H1 (cell line): ENCODE measurements around the gene CCDC192. TPM values are rescaled to one million over a fixed set of nuclear protein-coding genes. Genes with fewer than 3 reads are reported as not detected.

Experiments used
- KDM1A ChIP-seq: fragments of 200-600, 300-600 bp; sonication (generic); IDR thresholded peaks from 2 replicates; pipeline ENCODE4 v1.7.1; 2016; ENCODE audit warnings: mild to moderate bottlenecking, low read length, borderline replicate concordance
- POU5F1 ChIP-seq: IDR thresholded peaks from 2 replicates; pipeline ENCODE4 v1.6.1; 2011; ENCODE audit warnings: low read depth, mild to moderate bottlenecking, low read length, moderate library complexity
- SAP30 ChIP-seq: fragments of 300-600 bp; sonication (generic); IDR thresholded peaks from 2 replicates; pipeline ENCODE4 v1.7.1; 2012; ENCODE audit warnings: low read length, moderate library complexity, mild to moderate bottlenecking, inconsistent platforms; ENCODE audit not compliant: insufficient read depth, insufficient replicate concordance
- SIRT6 ChIP-seq: IDR thresholded peaks from one replicate; pipeline ENCODE4 v1.7.1; 2012; ENCODE audit warnings: low read length, inconsistent platforms
- SRF ChIP-seq: IDR thresholded peaks from 2 replicates; pipeline ENCODE4 v1.6.1; 2011; ENCODE audit warnings: mild to moderate bottlenecking, low read depth, low read length, moderate library complexity
- polyA plus RNA-seq, 7 experiments: library from polyadenylated mRNA; depleted of rRNA in 3 of 7; stranded (reverse) in 5 of 7; unstranded in 2 of 7; fragments of >200 nt in 5 of 7; fragments of 200-250 nt in 2 of 7; gene quantifications; 1 replicate in 5 of 7; 2 replicates in 1 of 7; 4 replicates in 1 of 7; pipeline versions ENCODE4 v1.2.1 to v1.2.3, GENCODE V29; 2011 to 2013; ENCODE audit warnings: missing spikeins in 2 of 7, mixed read lengths in 2 of 7
- total RNA-seq: library from RNA; stranded (reverse); fragmentation: NEBNext Ultra II Directional; extraction: Animal tissue kit (Norgen Biotek cat#: 25700); gene quantifications from 2 replicates; pipeline ENCODE4 v1.2.1, GENCODE V29; 2021

The CCDC192 gene
- total and polyA plus RNA-seq, 2 of the 8 experiments (the other 6 are each of a cell fraction or from before 2014, with no cell fraction given), result 0.61 TPM; not detected in 1

DNA sequence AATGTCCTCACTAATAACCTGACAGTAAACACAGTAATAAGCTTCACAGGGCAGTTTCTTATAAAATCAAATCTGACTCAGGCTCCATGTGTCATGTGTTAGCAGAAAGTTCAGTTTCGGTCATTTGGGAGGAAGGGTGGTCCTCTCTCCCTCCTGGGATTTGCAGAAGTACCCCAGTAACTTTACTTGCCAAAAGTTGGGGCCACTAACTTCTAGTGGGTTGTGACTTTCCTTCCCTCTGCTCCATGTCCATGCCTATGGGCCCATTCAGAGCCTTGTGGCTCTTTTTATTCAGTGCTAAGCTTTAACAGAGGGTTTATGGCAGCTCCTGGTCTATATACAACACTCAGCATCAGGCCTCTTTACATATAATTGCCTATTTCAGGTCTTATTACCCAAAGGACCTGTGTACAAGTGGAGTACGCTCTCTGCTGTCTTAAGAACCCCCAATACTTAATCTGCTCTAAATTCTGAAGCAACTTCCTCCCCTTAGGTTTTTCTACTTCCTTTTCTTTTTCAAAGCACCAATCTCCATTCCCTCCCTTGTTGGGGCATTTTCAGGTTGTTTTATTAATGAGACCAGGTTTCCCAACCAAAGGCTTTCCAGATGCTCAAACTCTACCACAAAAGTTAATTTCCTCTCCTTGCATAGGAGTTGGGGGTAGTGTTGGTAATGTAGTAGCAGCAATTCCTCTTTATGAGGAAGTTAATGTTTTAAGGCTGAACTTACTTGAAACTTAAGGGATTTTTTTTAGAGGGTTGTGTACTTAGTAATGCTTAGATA lies 107.7 kb downstream of the CCDC192 start (continued):
- TF ChIP-seq SAP30 (no peak), KDM1A (no peak), SRF (no peak), SIRT6 (no peak), POU5F1 (no peak)
